ENCODE measurements around the gene NATD1. TPM values are rescaled to one million over a fixed set of nuclear protein-coding genes. Genes with fewer than 3 reads are reported as not detected.

The NATD1 gene
- total and polyA plus RNA-seq, 9 of the 15 experiments (the other 6 are each of a cell fraction or from before 2014, with no cell fraction given) = 0.24 to 5.4 (median 1.6) TPM

DNA sequence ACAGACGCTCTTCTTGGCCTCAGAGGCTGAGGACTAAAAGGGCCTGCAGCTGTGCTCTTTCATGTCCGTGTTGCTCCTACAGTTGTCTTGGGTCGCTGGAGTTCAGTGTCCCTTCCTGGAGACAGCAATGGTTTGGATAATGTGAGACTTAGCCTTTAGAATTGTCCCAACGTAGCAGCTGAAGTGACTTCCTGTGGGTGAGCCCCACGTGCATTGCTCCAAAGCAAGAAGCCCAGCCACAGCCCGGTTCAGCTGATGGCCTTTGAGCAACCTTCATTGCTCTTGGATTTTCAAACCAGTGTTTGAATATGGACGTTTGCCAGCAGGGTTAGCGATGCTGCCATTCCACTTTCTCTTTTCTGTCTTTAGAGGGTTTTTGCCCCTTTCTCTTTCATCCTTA, 59.0 kb downstream of the NATD1 start:
- WGBS (ENCODE audit: insufficient coverage, low coverage, missing lambda C conversion rate) = 20% methylated on average over 8 of the region's 8 CpGs
- CTCF ChIA-PET (ENCODE audit: low intra/inter-chr PET ratio) = no interaction called here
- Histone ChIP-seq H3K4me2 (ENCODE audit: insufficient read depth, low read length) (no peak overlapping the region), H3K36me3 (ENCODE audit: control insufficient read depth, insufficient read depth, low read length) (peaks cover 22% of the 10 kb centered on the region; the same call in 1 of the 3 replicates), H3K4me1 (replicated peaks in 1 of 2; ENCODE audit: control insufficient read depth in 2 of 2, insufficient read depth in 2 of 2, low read length in 2 of 2) (peaks cover 0 to 8% of the 10 kb centered on the region in 2 experiments; a peak in 1 of 5 replicates), H3K9me3 (replicated peaks; ENCODE audit: control insufficient read depth, insufficient read depth, low read depth, low read length) (no peaks in the 10 kb centered on the region), H4K20me1 (replicated peaks; ENCODE audit: control insufficient read depth, insufficient read depth, low read length) (peaks cover 8% of the 10 kb centered on the region; the same call in 1 of the 2 replicates), H3K9ac (ENCODE audit: insufficient read depth in 1 of 2, low read depth in 2 of 2, low read length in 2 of 2) (no peak overlapping the region), H3K27ac (ENCODE audit: extremely low read depth, low read depth, low read length) (no peak overlapping the region), H3K4me3 (no peak overlapping the region), H3K27me3 (ENCODE audit: control insufficient read depth in 2 of 2, insufficient read depth in 2 of 2, low read length in 2 of 2) (no peaks in the 10 kb centered on the region), H3K79me2 (ENCODE audit: control insufficient read depth, insufficient read depth, low read length) (peaks cover 16% of the 10 kb centered on the region), H2AFZ (ENCODE audit: low read depth, low read length) (no peak overlapping the region), H3K9me1 (ENCODE audit: control insufficient read depth, insufficient read depth, low read length) (peaks cover 4% of the 10 kb centered on the region)
- TF ChIP-seq KDM1A (IDR thresholded peaks at IDR 0.05) (no peak), EGR1 (conservative IDR thresholded peaks at IDR 0.05) (no peak), ILF3 (IDR thresholded peaks at IDR 0.05; ENCODE audit: borderline replicate concordance) (no peak), LARP7 (IDR thresholded peaks at IDR 0.05) (no peak)
- TF ChIP-seq, protein P1, sequence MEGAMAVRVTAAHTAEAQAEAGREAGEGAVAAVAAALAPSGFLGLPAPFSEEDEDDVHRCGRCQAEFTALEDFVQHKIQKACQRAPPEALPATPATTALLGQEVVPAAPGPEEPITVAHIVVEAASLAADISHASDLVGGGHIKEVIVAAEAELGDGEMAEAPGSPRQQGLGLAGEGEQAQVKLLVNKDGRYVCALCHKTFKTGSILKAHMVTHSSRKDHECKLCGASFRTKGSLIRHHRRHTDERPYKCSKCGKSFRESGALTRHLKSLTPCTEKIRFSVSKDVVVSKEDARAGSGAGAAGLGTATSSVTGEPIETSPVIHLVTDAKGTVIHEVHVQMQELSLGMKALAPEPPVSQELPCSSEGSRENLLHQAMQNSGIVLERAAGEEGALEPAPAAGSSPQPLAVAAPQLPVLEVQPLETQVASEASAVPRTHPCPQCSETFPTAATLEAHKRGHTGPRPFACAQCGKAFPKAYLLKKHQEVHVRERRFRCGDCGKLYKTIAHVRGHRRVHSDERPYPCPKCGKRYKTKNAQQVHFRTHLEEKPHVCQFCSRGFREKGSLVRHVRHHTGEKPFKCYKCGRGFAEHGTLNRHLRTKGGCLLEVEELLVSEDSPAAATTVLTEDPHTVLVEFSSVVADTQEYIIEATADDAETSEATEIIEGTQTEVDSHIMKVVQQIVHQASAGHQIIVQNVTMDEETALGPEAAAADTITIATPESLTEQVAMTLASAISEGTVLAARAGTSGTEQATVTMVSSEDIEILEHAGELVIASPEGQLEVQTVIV (CRISPR knock-in tag; IDR thresholded peaks at IDR 0.05; ENCODE audit: borderline replicate concordance) = no peak
- FAIRE-seq (no peak), ATAC-seq (no peak), DNase-seq (ENCODE audit: extremely low read depth in 1 of 4, low spot score in 3 of 4) (no peak)
- POLR2A ChIA-PET = interaction anchor here (1.2 to 1.9 kb wide), 4 partner anchors 12 to 22 kb away, joined by 4 to 6 read pairs (median 5); no protein-coding TSS in a partner anchor
- intact Hi-C loops (cut with micrococcal nuclease) = no loop called here
- BruUV-seq (replicated peaks) = no TSS peak
- in situ Hi-C loops (cut with MboI) = no loop called here

Measured in K562 (cell line).